Activated T-cell treated with anti-CD3 and anti-CD28 coated beads, Interleukin-2, amount 50 U/mL, for 4 hours (primary cell): ENCODE measurements around the gene CERS1. TPM values are rescaled to one million over a fixed set of nuclear protein-coding genes. Genes with fewer than 3 reads are reported as not detected.

ENCODE experiments used
- ATAC-seq, 2 donors: fragments of 200-7000 bp; cut with Tn5 transposase; one replicate each; pipeline ENCODE4 v1.10.0; 2021
- DNase-seq: peaks from one replicate; pipeline ENCODE4 v3.0.0-alpha.2; 2020
- H3K27me3 Mint-ChIP-seq: one replicate; pipeline ENCODE4 v1.8.0; 2021; ENCODE audit warnings: low read depth, mixed read lengths
- H3K36me3 Mint-ChIP-seq: one replicate; pipeline ENCODE4 v1.8.0; 2022; ENCODE audit warnings: mixed read lengths; ENCODE audit not compliant: insufficient read depth
- H3K4me1 Mint-ChIP-seq: one replicate; pipeline ENCODE4 v1.8.0; 2021; ENCODE audit warnings: low read depth, mixed read lengths
- H3K4me3 Mint-ChIP-seq: one replicate; pipeline ENCODE4 v1.8.0; 2021; ENCODE audit warnings: mild to moderate bottlenecking, moderate library complexity, mixed read lengths
- H3K9me3 Mint-ChIP-seq: one replicate; pipeline ENCODE4 v1.8.0; 2021; ENCODE audit warnings: mixed read lengths
- total RNA-seq, 3 donors: library from RNA; stranded (reverse); gene quantifications; one replicate each; pipeline ENCODE4 v1.2.1, GENCODE V29; 2021

Gene CERS1
- total RNA-seq, 3 donors from 2014 or later = 0.13 TPM; not detected in 2

DNA sequence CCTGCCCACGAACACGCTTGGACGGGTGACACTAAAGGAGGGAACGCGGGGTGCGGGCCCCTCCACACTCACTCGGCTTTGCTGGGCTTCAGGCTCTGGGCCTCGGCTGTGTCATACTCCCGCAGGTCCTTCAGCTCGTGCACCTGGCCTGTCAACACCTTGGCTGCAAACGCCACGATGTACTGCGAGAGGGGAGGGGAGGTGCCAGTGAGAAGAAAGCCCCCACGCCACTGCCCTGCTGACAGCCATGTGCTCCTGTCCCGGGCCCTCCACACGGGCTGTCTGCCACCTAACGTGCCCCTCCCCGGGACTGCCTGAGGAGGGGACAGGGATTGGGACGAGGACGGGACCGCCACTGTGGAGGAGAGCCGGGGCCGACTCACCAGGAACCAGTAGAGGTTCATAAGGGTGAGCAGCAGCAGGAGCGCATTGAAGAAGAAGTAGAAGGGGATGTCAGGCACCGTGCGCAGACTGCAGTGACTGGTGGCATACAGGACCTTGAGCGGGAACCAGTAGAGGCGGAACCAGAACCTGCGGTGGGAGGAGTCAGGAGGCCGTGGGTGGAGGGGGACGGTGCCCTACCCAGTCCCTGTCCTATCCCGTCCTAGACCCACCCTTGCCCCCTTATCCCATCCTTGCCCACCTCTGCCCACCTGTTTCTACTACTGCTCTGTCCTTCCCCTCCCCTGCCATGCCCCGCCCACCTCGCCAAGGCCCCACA is 16.9 kb downstream of the CERS1 start:
- H3K9me3 Mint-ChIP-seq = no peaks in the 10 kb centered on the region
- no peaks in the 10 kb centered on the region for H3K36me3 Mint-ChIP-seq
- no peak for DNase-seq
- peaks cover 2% of the 10 kb centered on the region for H3K27me3 Mint-ChIP-seq
- H3K4me3 Mint-ChIP-seq = no peak overlapping the region
- no peaks in the 10 kb centered on the region for H3K4me1 Mint-ChIP-seq
- ATAC-seq = no peak

DNA sequence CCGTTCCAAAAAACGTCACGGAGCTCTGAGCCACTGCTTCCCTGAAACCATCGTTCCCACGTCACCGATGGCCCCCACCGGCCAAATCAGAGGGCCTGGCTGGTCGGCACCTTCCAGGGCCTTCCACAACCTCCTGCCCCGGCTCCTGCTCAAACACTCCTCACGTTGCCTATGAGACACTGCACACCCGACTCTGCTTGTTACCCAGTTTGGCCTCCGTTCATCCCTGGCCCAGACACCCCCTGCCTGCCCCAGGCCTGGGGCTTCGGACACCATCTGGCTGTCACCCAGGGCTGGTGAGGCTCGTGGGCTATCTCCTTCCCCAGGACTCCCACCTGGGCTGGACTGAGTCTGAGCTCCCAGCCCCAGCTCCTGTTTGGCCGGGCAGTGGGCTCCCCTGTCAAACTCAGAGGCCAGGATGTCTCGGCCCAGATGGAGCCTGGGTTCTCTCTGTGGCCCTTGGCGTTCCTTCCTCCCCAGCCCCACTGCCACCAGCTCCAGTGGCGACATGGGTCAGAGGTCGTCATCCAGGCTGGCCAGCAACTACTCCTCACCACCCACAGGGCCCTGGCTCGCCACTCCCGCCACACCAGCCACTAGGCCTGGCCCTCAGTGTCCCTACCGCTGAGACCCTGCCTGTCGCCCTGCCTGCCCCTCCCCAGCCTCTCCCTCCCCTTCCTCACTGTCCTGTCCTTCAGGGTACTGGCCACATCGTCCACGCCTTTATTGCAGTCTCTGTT is 17.7 kb downstream of the CERS1 start:
- Mint-ChIP-seq H3K27me3 (peaks cover under 1% of the 10 kb centered on the region), H3K9me3 (no peaks in the 10 kb centered on the region), H3K4me3 (no peak overlapping the region), H3K4me1 (no peaks in the 10 kb centered on the region), H3K36me3 (no peaks in the 10 kb centered on the region)
- ATAC-seq = no peak
- DNase-seq = no peak

DNA sequence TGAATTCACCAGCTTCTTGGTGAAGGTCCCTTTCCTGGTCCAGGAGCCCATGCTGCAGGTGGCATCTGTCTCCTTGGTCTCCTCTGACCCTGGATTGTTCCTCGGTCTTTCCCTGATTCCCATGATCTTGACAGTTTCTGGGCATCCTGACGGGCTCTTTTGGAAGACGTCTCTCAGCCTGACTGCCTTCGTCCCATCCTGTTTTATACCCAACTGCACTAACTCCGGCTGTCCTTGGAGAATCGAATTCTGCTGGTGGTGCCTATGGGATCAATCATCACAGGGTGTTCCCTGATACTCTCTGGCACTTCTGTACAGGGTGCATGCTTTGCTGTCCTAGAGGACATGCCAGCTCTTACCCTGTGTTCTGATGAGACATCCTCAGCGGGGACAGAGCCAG is 19.1 kb downstream of the CERS1 start:
- ATAC-seq (no peak), DNase-seq (no peak)
- no peaks in the 10 kb centered on the region for H3K36me3 Mint-ChIP-seq
- no peaks in the 10 kb centered on the region for H3K9me3 Mint-ChIP-seq
- H3K27me3 Mint-ChIP-seq = no peaks in the 10 kb centered on the region
- H3K4me3 Mint-ChIP-seq = no peak overlapping the region
- peaks cover 2% of the 10 kb centered on the region for H3K4me1 Mint-ChIP-seq

- no peak for DNase-seq
- ATAC-seq = no peak
- no peak overlapping the region for H3K4me3 Mint-ChIP-seq
- H3K4me1 Mint-ChIP-seq = peaks cover 9% of the 10 kb centered on the region
- H3K36me3 Mint-ChIP-seq = peaks cover 3% of the 10 kb centered on the region
- H3K9me3 Mint-ChIP-seq = no peaks in the 10 kb centered on the region
- H3K27me3 Mint-ChIP-seq = peaks cover 2% of the 10 kb centered on the region
Observed at GRCh38 chr19:18875726-18876125, 20.2 kb downstream of the CERS1 start.

DNA sequence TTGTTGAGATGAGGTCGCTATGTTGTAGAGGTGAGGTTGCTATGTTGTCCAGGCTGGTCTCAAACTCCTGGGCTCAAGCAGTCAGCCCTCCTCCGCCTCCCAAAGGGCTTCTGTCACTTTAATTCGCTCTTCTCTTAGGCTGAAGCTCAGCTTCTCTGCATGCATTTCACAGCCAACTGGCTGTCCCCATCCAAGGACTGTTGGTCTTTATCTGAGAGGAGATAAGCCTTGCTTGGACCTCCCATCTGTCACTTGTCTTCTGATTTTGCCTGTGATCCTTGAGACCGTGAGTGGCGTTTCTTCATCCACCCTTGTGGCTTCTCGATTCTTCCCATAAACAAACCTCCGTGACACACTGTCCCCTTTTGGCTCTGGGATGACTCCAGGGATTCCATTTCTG is 24.4 kb downstream of the CERS1 start:
- Mint-ChIP-seq H3K27me3 (peaks cover 2% of the 10 kb centered on the region), H3K9me3 (no peaks in the 10 kb centered on the region), H3K36me3 (peaks cover 14% of the 10 kb centered on the region), H3K4me1 (peaks cover 9% of the 10 kb centered on the region), H3K4me3 (no peak overlapping the region)
- no peak for DNase-seq
- no peak for ATAC-seq

GRCh38 chr19:18870531-18871172 is 25.3 kb downstream of the CERS1 start:
- no peak for ATAC-seq
- H3K9me3 Mint-ChIP-seq = no peaks in the 10 kb centered on the region
- H3K4me1 Mint-ChIP-seq = peaks cover 9% of the 10 kb centered on the region
- no peak overlapping the region for H3K4me3 Mint-ChIP-seq
- peaks cover 2% of the 10 kb centered on the region for H3K27me3 Mint-ChIP-seq
- no peak for DNase-seq
- H3K36me3 Mint-ChIP-seq = peaks cover 21% of the 10 kb centered on the region

GRCh38 chr19:18869781-18870530 is 26.0 kb downstream of the CERS1 start:
- Mint-ChIP-seq H3K4me3 (no peak overlapping the region), H3K27me3 (peaks cover 2% of the 10 kb centered on the region), H3K4me1 (peaks cover 9% of the 10 kb centered on the region), H3K9me3 (no peaks in the 10 kb centered on the region), H3K36me3 (peaks cover 21% of the 10 kb centered on the region)
- ATAC-seq (no peak), DNase-seq (no peak)

- DNase-seq = no peak
- peaks cover 9% of the 10 kb centered on the region for H3K4me1 Mint-ChIP-seq
- H3K27me3 Mint-ChIP-seq = peaks cover 2% of the 10 kb centered on the region
- peaks cover 24% of the 10 kb centered on the region for H3K36me3 Mint-ChIP-seq
- ATAC-seq = no peak
- no peaks in the 10 kb centered on the region for H3K9me3 Mint-ChIP-seq
- H3K4me3 Mint-ChIP-seq = no peak overlapping the region
Observed at GRCh38 chr19:18869023-18869618, 26.8 kb downstream of the CERS1 start.

DNA sequence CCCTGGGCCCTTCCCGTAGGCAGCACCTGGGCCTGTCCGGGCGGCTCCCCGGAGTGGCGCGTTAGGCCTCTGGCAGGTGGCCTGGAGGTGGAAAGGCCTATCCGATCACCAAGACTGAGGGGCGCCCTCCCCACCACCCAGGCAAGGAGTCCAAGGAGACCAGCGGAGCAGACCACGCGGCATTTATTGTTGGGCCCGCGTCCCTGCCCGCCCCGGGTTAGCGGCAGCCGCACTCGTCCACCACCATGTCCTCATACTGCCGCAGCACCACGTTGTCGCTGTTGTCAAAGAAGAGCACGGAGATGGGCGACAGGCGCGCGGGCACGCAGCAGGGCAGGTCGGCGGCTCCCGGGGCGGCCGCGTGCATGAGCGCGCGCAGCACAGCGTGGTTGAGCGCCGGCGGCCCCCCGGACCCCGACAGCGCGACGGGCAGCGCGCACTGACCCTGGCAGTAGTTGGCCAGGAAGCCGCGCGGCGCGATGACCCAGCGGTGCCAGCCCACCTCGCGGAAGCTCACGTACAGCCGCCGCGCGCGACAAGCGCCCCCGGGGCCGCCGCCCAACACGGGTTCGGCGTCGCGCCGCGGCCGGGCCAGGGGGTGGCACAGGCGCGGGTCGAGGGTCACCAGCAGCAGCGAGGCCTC is 27.5 kb downstream of the CERS1 start:
- H3K4me1 Mint-ChIP-seq = peaks cover 9% of the 10 kb centered on the region

GRCh38 chr19:18867751-18868150 is 28.2 kb downstream of the CERS1 start:
- Mint-ChIP-seq H3K4me3 (no peak overlapping the region), H3K9me3 (no peaks in the 10 kb centered on the region), H3K36me3 (peaks cover 28% of the 10 kb centered on the region), H3K27me3 (peaks cover 2% of the 10 kb centered on the region), H3K4me1 (peaks cover 9% of the 10 kb centered on the region)
- DNase-seq (no peak), ATAC-seq (no peak)

More for the DNA sequence above, 27.5 kb downstream of the CERS1 start:
- Mint-ChIP-seq H3K4me3 (no peak overlapping the region), H3K9me3 (no peaks in the 10 kb centered on the region), H3K27me3 (peaks cover 2% of the 10 kb centered on the region), H3K36me3 (peaks cover 28% of the 10 kb centered on the region)
- ATAC-seq (no peak), DNase-seq (no peak)

DNA sequence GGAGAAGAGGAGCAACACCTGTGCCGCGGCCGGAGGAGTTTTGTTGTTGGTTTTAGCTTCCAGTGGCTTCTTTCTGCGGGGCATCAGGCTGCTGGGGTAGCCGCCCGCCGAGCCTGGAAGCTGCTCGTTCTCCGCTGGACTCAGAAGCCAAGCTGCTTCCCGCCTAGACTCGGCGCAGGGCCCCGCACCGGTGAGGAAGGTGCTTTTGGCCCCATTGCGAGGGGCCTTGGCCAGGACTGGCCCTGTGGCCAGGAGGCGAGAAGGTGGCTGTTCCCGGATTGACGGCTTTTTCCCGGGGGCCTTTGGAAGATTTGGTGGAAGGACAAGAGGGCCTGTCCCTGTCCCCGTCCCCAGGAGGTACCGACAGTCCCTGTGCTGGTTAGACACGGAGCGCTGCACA is 28.8 kb downstream of the CERS1 start:
- H3K27me3 Mint-ChIP-seq = peaks cover 2% of the 10 kb centered on the region
- H3K4me1 Mint-ChIP-seq = peaks cover 9% of the 10 kb centered on the region
- ATAC-seq (no peak), DNase-seq (no peak)
- H3K36me3 Mint-ChIP-seq = peaks cover 32% of the 10 kb centered on the region
- H3K9me3 Mint-ChIP-seq = no peaks in the 10 kb centered on the region
- H3K4me3 Mint-ChIP-seq = no peak overlapping the region

DNA sequence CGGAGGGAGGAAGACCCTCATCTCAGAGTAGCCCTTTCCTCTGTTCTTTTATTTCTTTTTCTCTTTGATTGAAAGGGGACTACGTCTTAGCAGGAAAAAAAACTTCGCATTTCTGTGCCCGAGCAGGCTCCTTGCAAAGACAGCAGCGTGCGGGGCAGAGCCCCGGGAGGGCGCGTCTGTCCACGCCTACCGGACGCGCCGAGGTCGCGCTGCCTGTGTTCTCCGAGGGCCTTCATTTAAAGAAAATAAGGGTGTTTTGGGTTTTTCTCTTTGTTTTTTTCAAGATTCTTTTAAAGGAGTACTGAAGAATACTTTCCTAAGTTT is 29.2 kb downstream of the CERS1 start:
- DNase-seq (no peak), ATAC-seq (no peak)
- peaks cover 6% of the 10 kb centered on the region for H3K4me1 Mint-ChIP-seq
- H3K9me3 Mint-ChIP-seq = no peaks in the 10 kb centered on the region
- peaks cover 32% of the 10 kb centered on the region for H3K36me3 Mint-ChIP-seq
- no peak overlapping the region for H3K4me3 Mint-ChIP-seq
- peaks cover 2% of the 10 kb centered on the region for H3K27me3 Mint-ChIP-seq

GRCh38 chr19:18865973-18866799 is 29.8 kb downstream of the CERS1 start:
- H3K9me3 Mint-ChIP-seq = no peaks in the 10 kb centered on the region
- H3K4me1 Mint-ChIP-seq = peaks cover 3% of the 10 kb centered on the region
- H3K4me3 Mint-ChIP-seq = no peak overlapping the region
- H3K36me3 Mint-ChIP-seq = peaks cover 33% of the 10 kb centered on the region
- peak; percentile 87 to 89 for ATAC-seq
- peak; percentile 49 for DNase-seq
- no peaks in the 10 kb centered on the region for H3K27me3 Mint-ChIP-seq
